Colon (tissue), 2 donors: ENCODE data around the gene GRK5.

Experiments used
- FAIRE-seq: peaks from 2 replicates; lab custom pipeline; 2012; peaks lifted over from hg19 to GRCh38; lab: Jason Lieb, UNC
- donor health status: control.
- donor health status: control.

The GRK5 gene

GRCh38 chr10:119319161-119319919 lies 112.0 kb downstream of the GRK5 start:
- FAIRE-seq: no peak

DNA sequence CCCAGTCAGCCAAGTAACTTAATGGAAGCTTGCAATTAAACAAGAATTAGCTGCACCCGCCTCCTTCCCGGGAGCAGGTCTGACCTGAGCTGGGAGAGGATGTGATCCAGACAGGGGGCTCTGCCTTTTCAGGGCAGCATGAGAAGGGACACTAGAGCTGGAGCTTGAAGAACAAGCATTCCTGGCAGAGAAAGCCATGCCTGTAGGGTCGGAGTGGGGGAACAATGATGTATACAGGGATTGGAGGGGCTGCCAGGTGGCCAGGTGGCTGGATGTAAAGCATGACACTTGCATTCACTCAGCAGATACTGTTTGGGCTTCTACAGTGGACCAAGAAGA lies 112.5 kb downstream of the GRK5 start:
- FAIRE-seq: no peak

DNA sequence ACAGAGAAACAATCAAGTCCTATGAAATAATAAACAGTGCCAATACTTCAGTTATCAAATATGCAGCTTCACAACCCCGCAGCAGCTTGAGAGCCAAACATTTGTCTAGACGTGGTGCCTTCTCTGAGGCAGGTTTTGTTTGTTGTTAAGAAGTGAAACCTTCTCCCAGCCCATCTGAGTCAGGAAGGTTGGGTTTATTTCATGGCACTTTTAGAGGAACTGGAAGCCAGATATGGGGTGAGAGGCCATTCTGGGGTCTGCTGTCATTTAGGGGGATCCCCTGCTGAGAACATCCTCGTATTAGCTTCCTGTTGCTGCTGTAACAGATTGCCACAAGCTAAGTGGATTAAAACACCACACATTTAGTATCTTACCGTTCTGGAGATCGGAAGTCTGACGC lies 113.6 kb downstream of the GRK5 start:
- no peak for FAIRE-seq

DNA sequence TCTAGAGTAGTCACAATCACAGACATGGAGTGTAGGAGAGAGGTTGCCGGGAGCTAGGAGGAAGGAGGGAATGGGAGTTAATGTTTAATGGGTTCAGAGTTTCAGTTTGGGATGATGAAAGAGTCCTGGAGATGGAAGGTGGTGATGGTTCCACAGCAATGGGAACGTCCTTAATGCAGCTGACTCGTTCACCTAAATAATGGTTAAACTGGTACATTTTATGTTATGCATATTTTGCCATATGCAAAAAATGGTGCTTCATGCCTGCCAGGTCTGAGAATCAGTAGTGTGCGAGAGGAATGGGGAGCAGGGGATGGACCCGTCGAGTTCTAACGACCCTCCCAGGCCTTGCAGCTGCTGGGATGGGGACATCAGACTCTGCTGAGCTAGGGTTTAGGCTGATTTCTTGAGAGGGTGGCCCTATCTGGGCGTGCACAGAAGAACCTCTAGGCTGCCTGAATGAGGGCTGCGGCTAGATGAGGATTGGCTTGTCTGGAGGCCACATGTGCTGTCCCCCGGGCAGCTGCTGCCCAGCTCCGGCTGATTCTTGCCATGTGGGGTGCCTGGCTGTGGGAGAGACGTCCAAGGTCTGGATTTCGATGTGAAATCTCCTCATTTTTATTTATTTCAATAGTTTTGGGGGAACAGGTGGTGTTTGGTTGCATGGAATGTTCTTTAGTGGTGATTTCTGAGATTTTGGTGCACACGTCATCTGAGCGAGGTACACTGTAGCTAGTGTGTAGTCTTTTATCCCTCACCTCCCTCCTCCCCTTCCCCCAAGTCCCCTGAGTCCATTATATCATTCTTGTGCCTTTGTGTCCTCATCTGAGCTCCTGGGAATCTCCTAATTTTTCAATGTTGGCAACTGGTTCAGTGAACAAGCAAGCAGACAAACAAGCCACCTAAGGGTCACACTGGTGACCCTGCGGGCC lies 116.0 kb downstream of the GRK5 start:
- no peak for FAIRE-seq

GRCh38 chr10:119325131-119325530 lies 117.8 kb downstream of the GRK5 start:
- no peak for FAIRE-seq

DNA sequence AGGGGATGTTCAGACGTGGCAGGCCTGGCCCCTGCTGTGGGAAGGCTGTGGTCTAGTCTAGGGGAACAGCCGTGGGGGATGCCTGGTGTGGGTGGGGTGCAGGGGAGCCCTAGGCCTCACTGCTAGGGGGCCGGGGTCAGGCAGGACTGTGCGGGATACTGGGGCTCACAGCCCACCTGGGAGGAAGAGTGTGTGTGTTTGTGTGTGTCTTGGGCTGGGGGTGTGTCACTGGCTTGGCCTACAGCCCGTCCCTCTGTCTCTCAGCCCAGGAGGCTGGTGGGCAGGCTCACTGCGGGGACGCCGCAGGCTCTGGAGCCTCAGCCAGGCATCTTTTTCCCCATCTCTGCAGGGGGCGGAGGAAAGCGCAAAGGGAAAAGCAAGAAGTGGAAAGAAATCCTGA lies 118.8 kb downstream of the GRK5 start:
- FAIRE-seq: no peak

- no peak for FAIRE-seq
These were observed 119.8 kb downstream of the GRK5 start for GRCh38 chr10:119327096-119327745.

GRCh38 chr10:119328223-119328622 lies 120.9 kb downstream of the GRK5 start:
- no peak for FAIRE-seq

- FAIRE-seq: no peak
These were observed 123.0 kb downstream of the GRK5 start for GRCh38 chr10:119330342-119330741.

DNA sequence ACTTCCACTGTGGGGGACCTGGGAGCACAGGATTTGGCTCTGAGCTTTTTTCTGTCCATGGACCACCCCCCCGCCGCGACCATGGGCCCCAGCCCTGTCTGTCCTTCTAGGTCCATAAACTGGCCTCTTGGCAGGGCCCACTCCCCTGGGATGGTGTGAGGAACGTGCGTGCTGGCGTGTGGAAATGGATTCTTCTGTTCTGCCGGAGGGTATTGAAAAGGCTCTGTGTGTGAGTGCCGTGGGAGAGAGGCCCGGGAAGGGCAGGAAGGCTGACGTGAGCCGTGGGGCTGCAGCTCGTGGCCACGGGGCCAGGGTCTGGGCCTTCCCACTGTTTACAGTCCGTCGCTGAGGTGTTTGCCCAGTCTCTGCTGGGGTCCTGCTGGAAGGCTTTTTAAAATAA lies 123.7 kb downstream of the GRK5 start:
- no peak for FAIRE-seq

- no peak for FAIRE-seq
These were observed 125.9 kb downstream of the GRK5 start for GRCh38 chr10:119333146-119333792.

GRCh38 chr10:119335671-119336353 lies 128.4 kb downstream of the GRK5 start:
- FAIRE-seq: no peak

- no peak for FAIRE-seq
These were observed 129.2 kb downstream of the GRK5 start for GRCh38 chr10:119336599-119336998.

GRCh38 chr10:119337223-119337622 lies 129.9 kb downstream of the GRK5 start:
- no peak for FAIRE-seq

DNA sequence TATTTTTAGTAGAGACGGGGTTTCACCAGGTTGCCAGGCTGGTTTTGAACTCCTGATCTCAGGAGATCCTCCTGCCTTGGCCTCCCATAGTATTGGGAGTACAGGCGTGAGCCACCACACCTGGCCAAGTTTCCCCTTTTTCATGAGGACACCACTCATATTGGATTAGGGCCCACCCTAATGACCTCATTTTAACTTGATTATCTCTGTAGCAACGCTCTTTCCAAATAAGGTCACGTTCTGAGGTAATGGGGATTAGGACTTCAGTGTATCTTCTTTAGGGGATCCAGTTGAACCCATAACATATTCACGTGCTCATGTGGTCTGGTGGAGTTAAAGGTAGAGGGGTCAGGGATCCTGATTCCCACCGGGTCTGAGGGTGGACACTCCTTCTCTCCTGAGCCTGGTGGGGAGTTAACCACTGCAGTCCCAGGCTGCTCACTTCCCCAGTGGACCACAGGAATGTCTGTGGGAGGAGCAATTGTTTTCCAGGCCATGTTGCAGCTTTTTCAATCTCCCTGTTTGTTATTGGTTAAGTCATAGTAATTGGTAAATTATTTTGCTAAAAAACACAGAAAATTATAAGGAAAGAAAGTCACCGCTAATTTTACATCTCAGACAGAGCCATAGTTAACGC lies 130.5 kb downstream of the GRK5 start:
- FAIRE-seq: no peak

DNA sequence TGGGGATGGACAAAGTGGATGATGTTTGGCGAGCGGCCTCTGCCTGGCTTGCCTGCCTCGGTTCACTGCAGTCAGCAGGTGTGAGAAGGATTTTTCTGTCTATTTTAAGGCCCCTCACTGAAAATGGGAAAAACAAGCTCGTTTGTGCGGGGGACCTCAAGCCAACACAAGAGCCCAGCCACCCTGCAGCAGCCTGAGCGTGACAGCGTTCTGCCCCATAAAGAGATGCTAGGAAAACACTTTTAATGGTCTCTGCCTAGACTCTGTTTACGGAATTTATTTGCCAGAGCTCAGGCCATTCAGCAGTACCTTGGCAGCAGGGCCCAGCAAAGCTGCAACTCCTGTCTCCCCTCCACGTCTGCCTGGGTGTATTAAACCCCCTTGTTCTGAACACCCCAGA lies 131.7 kb downstream of the GRK5 start:
- FAIRE-seq: no peak

- no peak for FAIRE-seq
These were observed 133.6 kb downstream of the GRK5 start for GRCh38 chr10:119340893-119341458.

- FAIRE-seq: no peak
These were observed 134.3 kb downstream of the GRK5 start for GRCh38 chr10:119341459-119342301.

DNA sequence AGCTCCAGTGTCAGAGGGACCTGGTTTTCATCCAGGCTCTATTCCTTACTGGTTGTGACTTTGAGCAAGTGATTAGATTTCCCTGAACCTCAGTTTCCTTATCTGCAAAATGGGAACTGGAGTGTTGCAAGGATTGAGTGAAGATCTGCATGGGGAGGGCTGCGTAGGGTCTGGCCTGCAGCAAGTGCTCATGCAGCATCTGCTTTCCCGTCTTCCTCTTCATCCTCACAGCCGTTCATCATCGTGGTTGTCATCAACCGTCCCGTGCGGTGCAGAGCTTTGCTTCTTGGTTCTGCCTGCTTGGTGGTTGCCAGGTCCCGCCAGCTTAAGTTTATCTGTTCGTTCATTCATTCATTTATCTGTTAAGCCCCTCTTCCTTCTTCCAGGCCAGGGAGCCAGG lies 135.0 kb downstream of the GRK5 start:
- no peak for FAIRE-seq

GRCh38 chr10:119343011-119343601 lies 135.7 kb downstream of the GRK5 start:
- FAIRE-seq: no peak
